Pancreas (tissue), 10 donors: ENCODE results near the gene TCP10L. TPM values are rescaled to one million over a fixed set of nuclear protein-coding genes. Genes with fewer than 3 reads are reported as not detected.

Experiments used
- ATAC-seq, 4 donors: fragments of 200-7000 bp; cut with Tn5 transposase; one replicate each; pipeline versions ENCODE4 v1.8.0 to v1.9.1; 2020; ENCODE audit warnings: mild to moderate bottlenecking in 4 of 4, moderate library complexity in 4 of 4
- DNase-seq, 6 donors: peaks; one replicate each; pipeline ENCODE4 v3.0.0-alpha.2; 2020
- FAIRE-seq: peaks from 2 replicates; lab custom pipeline; 2012; peaks lifted over from hg19 to GRCh38; lab: Jason Lieb, UNC
- H3K27ac ChIP-seq, 4 donors: fragments of 200-600 bp; sonication (generic); 1 replicate in 3 of 4; 2 replicates in 1 of 4; pipeline versions ENCODE4 v1.5.0 to v1.8.0; 2020
- H3K27me3 ChIP-seq, 4 donors: fragments of 200-600 bp; one replicate each; pipeline ENCODE4 v1.8.0; 2021
- H3K36me3 ChIP-seq, 3 donors: fragments of 200-600 bp; sonication (generic) in 1 of 3; one replicate each; pipeline versions ENCODE4 v1.5.0 to v1.8.0; 2020 to 2021
- H3K4me1 ChIP-seq, 3 donors: fragments of 200-600 bp; one replicate each; pipeline ENCODE4 v1.8.0; 2021
- H3K4me3 ChIP-seq, 4 donors: fragments of 200-600 bp; sonication (generic) in 2 of 4; one replicate each; pipeline versions ENCODE4 v1.5.0 to v1.8.0; 2020 to 2021
- H3K9me3 ChIP-seq, 4 donors: fragments of 200-600 bp; one replicate each; pipeline ENCODE4 v1.8.0; 2021
- WGBS, 2 donors: extraction: QIAGEN DNeasy Blood & Tissue Kit; methylation state at CpG; one replicate each; pipeline ENCODE4 v1.1.7; 2013; 5-methylcytosine and 5-hydroxymethylcytosine counted together
- intact Hi-C, 3 donors: fragments of 100-400 bp; cut with DNase I; formaldehyde crosslinking; loops; one replicate each; pipeline versions ENCODE4 v1.11.1 to v1.14.2; 2022
- polyA plus RNA-seq, 2 donors: library from polyadenylated mRNA; stranded (reverse); fragments of 200-250 nt; gene quantifications; one replicate each; pipeline ENCODE4 v1.2.3, GENCODE V29; 2013
- total RNA-seq, 6 donors: library from RNA; stranded (reverse); fragmentation: NEBNext Ultra II Directional in 4 of 6; extraction: Animal tissue kit (Norgen Biotek cat#: 25700) in 4 of 6; gene quantifications; one replicate each; pipeline versions ENCODE4 v1.2.1 to v1.2.4, GENCODE V29; 2021 to 2023
- TF ChIP-seq, protein P1 (sequence below), 4 donors: fragments of 200-600 bp; sonication (generic) in 3 of 4; IDR thresholded peaks; one replicate each; pipeline versions ENCODE4 v1.5.0 to v1.8.0; 2021; ENCODE audit warnings: antibody characterized with exemption in 4 of 4
- donor health status: healthy with polysubstance abuse.
- donor health status: DM: no; HTN: no; CAD: no; lungs with moderate emphysema.
- donor health status: DM: no; HTN: no; CAD: no.
- donor health status: control.
- donor health status: control.
- donor health status: Bipolar disorder and iron deficiency.
- donor health status: DM: yes; HTN: yes; CAD: no.
- donor health status: DM: no; HTN: no; CAD: no.
- donor health status: DM: no; HTN: no; CAD: no.
- donor health status: DM: yes; HTN: yes; CAD: no.

Gene TCP10L
- total and polyA plus RNA-seq, 8 donors, result 0.26 to 1.9 (median 0.46) TPM; not detected in 3

DNA sequence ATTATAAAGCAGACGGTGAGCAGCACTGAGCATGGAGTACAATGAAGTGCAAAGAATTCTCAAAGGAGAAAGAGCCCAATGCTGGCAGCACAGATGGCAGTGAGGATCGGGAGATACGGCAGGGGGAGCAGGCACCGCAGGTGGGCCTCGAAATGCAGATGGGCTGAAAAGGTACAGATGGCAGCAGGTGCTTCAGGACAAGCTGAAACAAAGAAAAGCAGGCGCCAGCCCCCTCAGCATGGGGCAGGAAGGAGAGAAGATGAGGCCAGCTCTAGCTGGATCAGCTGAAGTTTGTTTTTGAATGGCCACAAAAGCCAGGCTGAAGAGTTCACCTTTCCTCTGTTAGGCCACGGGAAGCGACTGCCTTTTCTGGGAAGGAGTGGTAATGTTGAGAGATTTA is 19.1 kb upstream of the TCP10L start:
- Histone ChIP-seq H3K27ac (no peak overlapping the region), H3K9me3 (no peaks in the 10 kb centered on the region), H3K4me1 (no peaks in the 10 kb centered on the region), H3K4me3 (no peak overlapping the region), H3K27me3 (no peaks in the 10 kb centered on the region), H3K36me3 (peaks cover 2 to 73% (median 19%) of the 10 kb centered on the region in 3 donors)
- WGBS, 2 donors, result 76 to 84% methylated on average over 8 of the region's 8 CpGs
- FAIRE-seq, result no peak
- no peak for DNase-seq
- intact Hi-C loops, result loop anchor here in 2 of 3 donors (5.0 to 10.0 kb wide), 2 partner anchors 197 to 200 kb away; no protein-coding TSS in a partner anchor
- ATAC-seq, result no peak
- TF ChIP-seq, protein P1, sequence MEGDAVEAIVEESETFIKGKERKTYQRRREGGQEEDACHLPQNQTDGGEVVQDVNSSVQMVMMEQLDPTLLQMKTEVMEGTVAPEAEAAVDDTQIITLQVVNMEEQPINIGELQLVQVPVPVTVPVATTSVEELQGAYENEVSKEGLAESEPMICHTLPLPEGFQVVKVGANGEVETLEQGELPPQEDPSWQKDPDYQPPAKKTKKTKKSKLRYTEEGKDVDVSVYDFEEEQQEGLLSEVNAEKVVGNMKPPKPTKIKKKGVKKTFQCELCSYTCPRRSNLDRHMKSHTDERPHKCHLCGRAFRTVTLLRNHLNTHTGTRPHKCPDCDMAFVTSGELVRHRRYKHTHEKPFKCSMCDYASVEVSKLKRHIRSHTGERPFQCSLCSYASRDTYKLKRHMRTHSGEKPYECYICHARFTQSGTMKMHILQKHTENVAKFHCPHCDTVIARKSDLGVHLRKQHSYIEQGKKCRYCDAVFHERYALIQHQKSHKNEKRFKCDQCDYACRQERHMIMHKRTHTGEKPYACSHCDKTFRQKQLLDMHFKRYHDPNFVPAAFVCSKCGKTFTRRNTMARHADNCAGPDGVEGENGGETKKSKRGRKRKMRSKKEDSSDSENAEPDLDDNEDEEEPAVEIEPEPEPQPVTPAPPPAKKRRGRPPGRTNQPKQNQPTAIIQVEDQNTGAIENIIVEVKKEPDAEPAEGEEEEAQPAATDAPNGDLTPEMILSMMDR (IDR thresholded peaks at IDR 0.05), result no peak

DNA sequence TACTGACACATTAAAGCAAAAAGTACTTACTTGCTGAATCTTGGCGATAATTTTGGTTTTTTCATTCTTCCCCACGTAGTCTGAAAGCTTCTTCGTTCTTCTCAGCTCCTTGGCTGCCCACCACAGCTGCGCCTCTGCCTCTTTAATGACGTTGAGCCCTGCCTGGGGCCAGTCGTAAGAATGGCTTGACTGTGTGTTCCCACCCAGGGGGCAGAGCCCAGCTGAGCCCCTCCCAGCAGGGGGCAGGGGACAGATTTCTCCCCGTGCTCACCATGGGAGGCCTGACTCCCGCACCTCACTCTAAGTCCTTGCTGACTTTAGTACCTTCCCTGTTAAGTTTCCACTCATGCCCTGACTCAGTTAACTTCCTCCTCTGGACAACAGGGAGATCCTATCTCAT is 17.8 kb upstream of the TCP10L start:
- no peak for FAIRE-seq
- no peak overlapping the region for H3K27ac ChIP-seq
- H3K27me3 ChIP-seq, result no peaks in the 10 kb centered on the region
- H3K36me3 ChIP-seq, result peaks cover 2 to 63% (median 19%) of the 10 kb centered on the region in 3 donors
- no peak for DNase-seq
- H3K9me3 ChIP-seq, result no peaks in the 10 kb centered on the region
- WGBS, 2 donors, result 80 to 87% methylated on average over 8 of the region's 8 CpGs
- TF ChIP-seq, protein P1 (IDR thresholded peaks at IDR 0.05), result no peak
- no peak for ATAC-seq
- no peaks in the 10 kb centered on the region for H3K4me1 ChIP-seq
- H3K4me3 ChIP-seq, result no peak overlapping the region
- intact Hi-C loops, result loop anchor here in 2 of 3 donors (5.0 to 10.0 kb wide), 2 partner anchors 196 to 198 kb away; no protein-coding TSS in a partner anchor

DNA sequence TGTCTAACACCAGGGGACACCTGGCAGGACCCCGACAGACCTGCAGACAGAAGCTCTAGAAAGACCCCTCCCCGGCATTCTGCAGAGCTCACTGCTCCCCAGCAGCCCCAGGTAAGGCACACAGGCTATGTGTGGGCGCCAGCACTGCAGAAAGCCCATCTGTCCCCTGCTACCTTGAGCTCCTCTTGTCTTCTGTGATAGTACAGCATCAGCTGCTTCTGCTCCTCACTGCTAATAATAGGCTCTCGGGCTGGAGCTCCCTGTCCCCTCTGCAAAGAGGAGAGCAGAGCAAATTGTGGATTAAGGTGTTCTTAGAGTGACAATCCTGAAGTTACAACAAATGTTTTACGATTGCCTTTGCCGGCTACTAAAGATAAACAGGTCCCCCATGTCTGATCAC is 16.8 kb upstream of the TCP10L start:
- Histone ChIP-seq H3K4me1 (no peaks in the 10 kb centered on the region), H3K9me3 (no peaks in the 10 kb centered on the region), H3K4me3 (no peak overlapping the region), H3K27me3 (no peaks in the 10 kb centered on the region), H3K27ac (no peak overlapping the region), H3K36me3 (peaks cover 2 to 56% (median 19%) of the 10 kb centered on the region in 3 donors)
- no peak for ATAC-seq
- WGBS, 2 donors, result 94 to 99% methylated on average over 6 of the region's 6 CpGs
- intact Hi-C loops, result loop anchor here in 2 of 3 donors (5.0 to 10.0 kb wide), 2 partner anchors 195 to 197 kb away; no protein-coding TSS in a partner anchor
- no peak for DNase-seq
- no peak for FAIRE-seq
- TF ChIP-seq, protein P1 (IDR thresholded peaks at IDR 0.05), result no peak

DNA sequence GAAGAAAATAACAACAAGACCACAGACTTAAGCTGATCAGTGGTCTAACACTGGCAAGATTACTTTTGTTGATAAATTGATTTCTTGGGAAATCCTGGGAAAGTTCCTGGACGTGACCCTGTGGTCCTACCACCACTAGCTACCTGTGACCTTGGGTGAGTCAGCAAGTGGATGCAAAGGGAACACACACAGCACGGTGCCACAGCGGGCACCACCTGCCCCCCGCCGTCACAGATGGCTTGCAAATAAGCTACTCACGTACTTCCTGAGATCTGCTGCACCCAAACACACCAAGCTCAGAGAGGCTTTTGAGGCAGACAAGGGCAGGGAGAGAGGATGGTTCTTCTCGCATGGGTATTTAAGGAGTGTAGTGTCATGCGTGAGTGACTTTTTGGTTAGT is 14.2 kb upstream of the TCP10L start:
- TF ChIP-seq, protein P1 (IDR thresholded peaks at IDR 0.05), result no peak
- ATAC-seq (peak in 2 of 4 donors; percentile 31 to 53), DNase-seq (peak in 1 of 6 donors; percentile 53), FAIRE-seq (no peak)
- Histone ChIP-seq H3K36me3 (peaks cover 0 to 37% (median 10%) of the 10 kb centered on the region in 3 donors), H3K4me1 (no peaks in the 10 kb centered on the region), H3K27me3 (no peaks in the 10 kb centered on the region), H3K9me3 (no peaks in the 10 kb centered on the region), H3K4me3 (no peak overlapping the region), H3K27ac (no peak overlapping the region)
- WGBS, 2 donors, result 56% methylated on average over 8 of the region's 8 CpGs
- intact Hi-C loops, result no loop called here

DNA sequence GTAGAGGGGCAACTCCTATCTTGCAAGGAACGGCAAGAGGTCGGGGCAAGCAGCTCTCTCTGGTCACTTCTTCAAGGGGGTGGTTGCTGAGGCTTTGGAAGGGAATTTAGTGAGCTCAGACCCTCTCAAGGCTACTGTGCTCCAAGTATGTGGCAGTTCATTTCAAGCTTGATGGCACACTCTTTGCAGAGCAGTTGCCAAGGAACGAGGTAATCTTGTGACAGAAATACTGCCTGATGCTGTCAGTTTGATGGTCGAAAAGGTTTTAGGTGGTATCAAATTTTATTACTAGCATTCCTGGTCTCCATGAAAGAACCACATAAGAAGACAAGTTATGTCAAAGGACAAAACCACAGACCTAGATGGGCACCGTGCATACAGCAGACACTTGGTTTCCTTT is 13.8 kb upstream of the TCP10L start:
- no peak for FAIRE-seq
- Histone ChIP-seq H3K27ac (no peak overlapping the region), H3K36me3 (peaks cover 0 to 33% (median 10%) of the 10 kb centered on the region in 3 donors), H3K9me3 (no peaks in the 10 kb centered on the region), H3K27me3 (no peaks in the 10 kb centered on the region), H3K4me3 (no peak overlapping the region), H3K4me1 (no peaks in the 10 kb centered on the region)
- no peak for DNase-seq
- no peak for ATAC-seq
- 78 to 85% methylated on average over 5 of the region's 5 CpGs for WGBS, 2 donors
- TF ChIP-seq, protein P1 (IDR thresholded peaks at IDR 0.05), result no peak
- intact Hi-C loops, result no loop called here
